Cortex of kidney (tissue), 1 donor: ENCODE results near the gene DEDD2.

Source experiments
- DNase-seq: peaks from one replicate; lab custom pipeline; 2025; lab: John Stamatoyannopoulos, UW

Gene DEDD2

GRCh38 chr19:42248270-42249148, 31.0 kb upstream of the DEDD2 start:
- no peak for DNase-seq

GRCh38 chr19:42247640-42248199, 30.2 kb upstream of the DEDD2 start:
- DNase-seq, result no peak

DNA sequence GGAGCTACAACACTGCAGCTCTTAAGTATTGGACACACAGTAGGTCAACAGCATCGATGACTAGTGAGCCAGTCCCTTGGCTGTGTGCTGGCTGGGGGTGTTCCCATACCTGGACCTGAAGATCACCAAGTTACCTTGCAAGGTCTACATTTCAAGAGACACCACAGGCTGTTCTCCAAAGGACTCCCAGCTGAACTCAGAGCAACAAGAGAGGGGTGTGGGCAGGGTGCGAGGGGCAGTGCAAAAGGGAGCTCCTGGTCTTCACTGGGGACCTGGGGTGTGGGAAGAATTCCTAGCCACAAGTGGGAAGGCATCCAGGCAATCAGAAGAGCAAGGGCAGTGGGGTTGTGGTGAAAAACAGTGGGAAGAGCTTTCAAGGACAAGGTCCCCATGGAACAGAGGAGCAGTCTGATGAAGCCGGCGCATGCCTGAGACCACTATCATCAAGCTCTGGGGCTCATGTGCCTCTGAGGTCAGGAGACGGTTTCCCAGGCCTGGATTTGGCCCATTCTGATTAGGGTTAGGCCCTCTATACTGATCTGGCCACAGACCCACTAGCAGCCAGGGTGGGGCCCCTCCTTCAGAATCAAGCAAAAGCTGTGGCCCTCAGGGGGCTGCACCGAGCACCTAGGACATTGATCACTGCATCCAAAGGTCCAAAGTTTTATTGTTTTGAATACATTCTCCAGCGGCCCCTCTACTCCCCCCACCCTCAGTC, 29.6 kb upstream of the DEDD2 start:
- no peak for DNase-seq

GRCh38 chr19:42246143-42246921, 28.9 kb upstream of the DEDD2 start:
- DNase-seq, result no peak

GRCh38 chr19:42245231-42245630, 27.8 kb upstream of the DEDD2 start:
- no peak for DNase-seq

GRCh38 chr19:42244347-42245220, 27.1 kb upstream of the DEDD2 start:
- DNase-seq, result no peak

- DNase-seq, result peak; percentile 72
These were observed 25.3 kb upstream of the DEDD2 start, which contains the start of gene GSK3A for GRCh38 chr19:42242512-42243409. Gene GSK3A (minus strand): TSS chr19:42242602. CDS start chr19:42242465, 137 bp downstream.

- DNase-seq, result no peak
These were observed 24.6 kb upstream of the DEDD2 start for GRCh38 chr19:42242069-42242511.

DNA sequence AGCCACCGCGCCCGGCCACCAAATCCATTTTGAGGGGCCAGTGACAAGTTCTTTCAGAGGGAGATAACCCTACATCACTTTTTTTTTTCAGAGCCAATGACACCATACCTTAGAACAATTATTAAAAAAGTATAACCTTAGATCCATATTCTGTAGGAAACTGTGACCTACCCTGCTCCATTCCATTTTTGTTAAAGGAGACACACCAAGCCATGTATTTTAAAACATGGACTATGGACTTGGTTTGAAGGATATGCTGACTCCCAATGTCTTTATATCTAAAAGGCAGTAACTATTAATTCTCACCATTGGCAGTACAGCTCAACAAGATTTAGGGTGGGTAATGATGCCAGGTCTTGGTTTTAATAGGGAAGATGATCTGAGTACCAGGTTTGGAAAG, 23.8 kb upstream of the DEDD2 start:
- no peak for DNase-seq

DNA sequence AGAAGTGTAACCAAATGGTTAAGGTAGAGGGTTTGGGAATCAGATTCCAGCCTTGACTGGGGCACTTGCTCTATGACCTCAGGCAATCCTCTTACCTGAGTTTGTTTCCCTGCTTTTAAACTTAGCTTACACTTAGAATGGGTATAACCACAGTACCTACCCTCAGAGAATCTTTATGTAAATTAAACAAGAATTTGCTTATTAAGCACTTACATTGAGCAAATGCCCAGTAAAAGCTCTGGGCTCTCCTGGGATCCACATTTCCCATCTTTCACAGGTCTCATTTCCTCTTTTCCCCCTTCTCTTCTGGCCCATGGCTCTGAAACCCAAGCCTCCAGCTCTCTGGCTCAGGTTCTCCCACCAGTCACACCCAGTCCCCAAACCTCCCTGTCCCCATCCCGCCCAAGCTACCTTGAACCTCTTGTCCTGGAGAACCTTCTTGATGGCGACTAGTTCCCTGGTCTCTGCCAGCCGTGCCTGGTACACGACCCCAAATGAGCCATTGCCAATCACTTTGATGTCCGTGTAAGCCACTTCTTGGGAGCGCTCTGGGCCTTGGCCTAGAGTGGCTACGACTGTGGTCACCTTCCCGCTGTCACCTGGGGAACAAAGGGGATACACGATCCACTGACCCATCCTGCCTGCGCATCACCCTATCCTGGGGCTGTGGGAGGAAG, 22.2 kb upstream of the DEDD2 start:
- no peak for DNase-seq

DNA sequence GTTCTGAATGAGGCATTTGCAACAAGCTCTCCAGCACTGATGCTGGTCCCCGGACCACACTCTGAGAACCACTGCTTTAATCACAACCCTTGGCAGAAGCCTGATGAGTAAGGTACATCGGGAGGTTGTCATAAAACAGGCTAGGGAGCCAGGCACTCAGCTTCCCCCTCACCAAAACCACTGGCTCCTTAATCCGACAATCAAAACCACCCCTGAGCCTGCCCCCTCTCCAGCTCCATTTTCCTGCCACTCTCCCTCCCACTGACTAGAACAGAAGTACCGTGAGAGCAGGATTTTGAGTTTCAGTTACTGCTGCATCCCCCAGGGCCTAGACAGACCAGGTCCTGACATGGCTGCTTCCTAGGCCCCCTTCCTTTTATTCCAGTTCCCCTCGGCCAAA, 17.7 kb upstream of the DEDD2 start:
- no peak for DNase-seq

DNA sequence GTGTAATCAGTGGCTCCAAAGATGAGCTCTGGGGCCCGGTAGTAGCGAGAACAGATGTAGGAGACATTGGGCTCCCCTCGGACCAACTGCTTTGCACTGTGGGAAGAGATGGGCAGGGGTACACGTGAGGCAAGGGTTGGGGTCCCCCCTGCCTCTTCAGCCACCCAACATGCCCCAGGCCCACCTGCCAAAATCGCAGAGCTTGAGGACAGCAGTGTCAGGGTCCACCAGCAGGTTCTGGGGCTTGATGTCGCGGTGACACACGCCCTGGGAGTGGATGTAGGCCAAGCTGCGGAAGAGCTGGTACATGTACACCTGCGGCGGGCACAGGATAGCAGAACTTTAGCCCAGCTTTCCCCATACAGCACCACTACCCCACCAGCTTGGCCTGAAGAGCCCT, 16.9 kb upstream of the DEDD2 start:
- no peak for DNase-seq

DNA sequence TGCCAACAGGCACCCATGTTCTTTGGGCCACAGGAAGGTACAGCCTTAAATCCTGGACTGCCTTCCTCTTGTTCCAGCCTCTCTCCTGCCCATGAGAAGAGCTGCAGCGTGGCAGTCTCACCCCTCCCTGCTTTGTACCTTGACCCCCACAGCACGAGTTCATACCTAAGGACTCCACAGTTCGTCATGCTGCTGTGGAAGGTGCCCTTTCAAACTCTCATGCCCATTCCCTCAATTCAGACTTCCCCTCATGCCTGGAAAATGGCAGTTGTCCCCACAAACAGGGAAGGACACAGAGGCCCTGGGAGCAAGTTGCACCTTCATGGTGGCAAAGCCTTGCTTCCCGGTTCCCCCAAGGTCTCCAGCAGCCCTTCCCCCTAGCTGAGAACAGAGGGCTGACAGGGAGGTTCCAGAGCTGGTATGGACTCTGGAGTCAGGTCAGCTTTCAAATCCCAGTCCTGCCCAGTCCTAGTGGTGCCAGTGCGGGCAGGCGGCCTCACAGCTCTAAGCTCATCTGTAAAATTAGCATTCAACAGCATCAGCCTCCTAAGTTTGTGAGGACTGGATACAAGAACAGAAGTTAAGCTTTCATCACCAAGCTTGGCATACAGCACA, 16.3 kb upstream of the DEDD2 start:
- DNase-seq, result no peak

- no peak for DNase-seq
These were observed 15.6 kb upstream of the DEDD2 start for GRCh38 chr19:42233106-42233505.

GRCh38 chr19:42232435-42232834, 15.0 kb upstream of the DEDD2 start:
- no peak for DNase-seq

- no peak for DNase-seq
These were observed 13.1 kb upstream of the DEDD2 start for GRCh38 chr19:42230571-42230970.

GRCh38 chr19:42229855-42230351, 12.4 kb upstream of the DEDD2 start:
- no peak for DNase-seq

DNA sequence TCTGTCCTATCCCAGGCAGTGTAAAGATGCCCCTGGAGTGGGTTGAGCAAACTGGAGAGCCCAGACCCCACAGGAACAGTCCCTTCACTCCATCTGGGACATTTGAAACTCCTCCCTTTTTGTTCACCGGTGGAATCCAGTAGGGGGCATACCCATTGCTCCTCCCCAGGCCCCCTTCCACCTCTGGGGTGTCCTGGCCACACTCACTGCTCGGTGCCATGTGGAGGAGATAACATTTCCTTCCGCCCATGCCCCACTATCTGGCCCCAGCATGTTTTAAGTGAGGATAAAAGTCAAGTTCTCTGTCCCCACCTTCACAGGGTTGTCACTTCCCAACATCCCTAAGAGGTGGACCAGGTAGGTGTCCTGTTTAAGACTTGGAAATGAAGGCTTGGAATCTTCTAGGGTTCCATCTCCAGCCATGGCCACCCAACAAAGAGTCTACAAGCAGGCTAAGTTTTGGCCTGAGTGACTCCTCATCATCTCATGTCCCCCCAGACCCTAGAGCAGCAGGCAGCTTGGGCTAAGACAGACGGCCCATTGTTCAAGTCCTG, 11.9 kb upstream of the DEDD2 start:
- no peak for DNase-seq
